ENCODE data around the gene IMMT.

Gene IMMT

GRCh38 chr2:86202702-86203101 is 7.4 kb upstream of the IMMT start:
- TF ChIP-seq POLR2AphosphoS5 (IDR thresholded peaks at IDR 0.05; ENCODE audit: low read depth, low read length) (no peak), REST (IDR thresholded peaks at IDR 0.05; ENCODE audit: insufficient read depth in 1 of 2, low read depth in 2 of 2, low read length in 2 of 2) (no peak), FOXP2 (optimal IDR thresholded peaks at IDR 0.05; ENCODE audit: borderline replicate concordance, extremely low read depth, extremely low read length, insufficient read depth) (no peak), SIN3A (IDR thresholded peaks at IDR 0.05; ENCODE audit: borderline replicate concordance, insufficient read depth, low read length) (no peak), TAF1 (IDR thresholded peaks at IDR 0.05; ENCODE audit: borderline replicate concordance, insufficient read depth, low read length) (no peak)

- TF ChIP-seq TAF1 (IDR thresholded peaks at IDR 0.05; ENCODE audit: borderline replicate concordance, insufficient read depth, low read length) (no peak), REST (IDR thresholded peaks at IDR 0.05; ENCODE audit: insufficient read depth in 1 of 2, low read depth in 2 of 2, low read length in 2 of 2) (no peak), FOXP2 (optimal IDR thresholded peaks at IDR 0.05; ENCODE audit: borderline replicate concordance, extremely low read depth, extremely low read length, insufficient read depth) (no peak), SIN3A (IDR thresholded peaks at IDR 0.05; ENCODE audit: borderline replicate concordance, insufficient read depth, low read length) (no peak), POLR2AphosphoS5 (IDR thresholded peaks at IDR 0.05; ENCODE audit: low read depth, low read length) (no peak)
These were observed 7.1 kb upstream of the IMMT start for GRCh38 chr2:86202336-86202692.

- TF ChIP-seq FOXP2 (optimal IDR thresholded peaks at IDR 0.05; ENCODE audit: borderline replicate concordance, extremely low read depth, extremely low read length, insufficient read depth), result no peak
- no peak for TF ChIP-seq TAF1 (IDR thresholded peaks at IDR 0.05; ENCODE audit: borderline replicate concordance, insufficient read depth, low read length)
- TF ChIP-seq POLR2AphosphoS5 (IDR thresholded peaks at IDR 0.05; ENCODE audit: low read depth, low read length), result no peak
- TF ChIP-seq SIN3A (IDR thresholded peaks at IDR 0.05; ENCODE audit: borderline replicate concordance, insufficient read depth, low read length), result no peak
- TF ChIP-seq REST (IDR thresholded peaks at IDR 0.05; ENCODE audit: insufficient read depth in 1 of 2, low read depth in 2 of 2, low read length in 2 of 2), result no peak
These were observed 6.5 kb upstream of the IMMT start for GRCh38 chr2:86201671-86202335.

GRCh38 chr2:86199834-86200177 is 4.5 kb upstream of the IMMT start:
- TF ChIP-seq TAF1 (IDR thresholded peaks at IDR 0.05; ENCODE audit: borderline replicate concordance, insufficient read depth, low read length), result no peak
- TF ChIP-seq SIN3A (IDR thresholded peaks at IDR 0.05; ENCODE audit: borderline replicate concordance, insufficient read depth, low read length), result no peak
- no peak for TF ChIP-seq POLR2AphosphoS5 (IDR thresholded peaks at IDR 0.05; ENCODE audit: low read depth, low read length)
- TF ChIP-seq REST (IDR thresholded peaks at IDR 0.05; ENCODE audit: insufficient read depth in 1 of 2, low read depth in 2 of 2, low read length in 2 of 2), result no peak
- no peak for TF ChIP-seq FOXP2 (optimal IDR thresholded peaks at IDR 0.05; ENCODE audit: borderline replicate concordance, extremely low read depth, extremely low read length, insufficient read depth)
